Upper lobe of left lung (tissue), 4 donors: ENCODE results near the gene ZBED1.

ENCODE experiments used
- CTCF ChIP-seq, 6 experiments: fragments of 450-650 bp in 4 of 6; fragments of 200-600 bp in 2 of 6; sonication (generic) in 2 of 6; IDR thresholded peaks; one replicate each; pipeline ENCODE4 v1.5.1; 2016 to 2019; ENCODE audit warnings: antibody characterized with exemption in 6 of 6
- POLR2A ChIP-seq, 4 donors: fragments of 450-650 bp; IDR thresholded peaks; one replicate each; pipeline ENCODE4 v1.5.1; 2016 to 2017; ENCODE audit warnings: antibody characterized with exemption in 4 of 4, mild to moderate bottlenecking in 2 of 4

GRCh38 chrX:2512501-2512900 is 11.7 kb upstream of the ZBED1 start:
- TF ChIP-seq POLR2A (IDR thresholded peaks at IDR 0.05), result no peak
- no peak for TF ChIP-seq CTCF (IDR thresholded peaks at IDR 0.05)
